ENCODE results near the gene RPS21.

DNA sequence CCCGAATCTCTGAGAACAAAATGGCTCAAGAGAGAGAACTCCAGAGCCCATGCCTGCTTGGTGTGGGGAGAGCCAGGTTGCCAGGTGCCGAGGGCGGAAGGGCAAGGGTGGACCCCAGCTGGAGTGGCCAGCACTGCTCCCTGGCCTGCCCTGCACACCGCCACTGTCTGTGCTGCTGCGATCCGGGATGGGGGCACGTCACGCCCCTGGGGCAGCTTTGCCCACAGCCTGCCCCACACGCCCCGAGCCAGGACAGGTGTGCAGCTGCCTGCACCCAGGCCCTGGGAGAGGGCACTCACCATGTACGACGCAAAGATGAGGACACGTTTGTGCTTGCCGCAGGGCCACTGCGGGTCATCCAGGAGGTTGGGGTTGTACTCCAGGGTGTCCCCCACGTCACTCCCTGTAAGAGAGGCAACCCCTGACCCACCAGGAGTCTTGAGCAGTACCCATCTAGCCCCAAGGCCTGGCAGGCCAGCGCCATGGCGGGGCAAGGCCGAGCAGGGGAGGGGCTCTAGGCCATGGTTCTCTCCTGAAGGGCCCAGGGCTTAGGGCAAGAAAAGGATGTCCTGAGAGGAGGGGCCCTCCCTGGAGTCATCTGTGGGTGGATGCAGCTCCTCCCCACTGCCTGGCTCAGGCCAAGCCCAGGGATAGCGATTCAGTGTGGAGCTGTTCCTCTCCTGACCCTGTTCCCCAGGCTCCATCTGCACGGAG lies 5.9 kb downstream of the RPS21 start:
- TF ChIP-seq CTCF (IDR thresholded peaks at IDR 0.05) (no peak), POLR2AphosphoS5 (IDR thresholded peaks at IDR 0.05) (no peak), POLR2A (IDR thresholded peaks at IDR 0.05) (no peak)
